ENCODE results near the gene NPLOC4.
A peak's percentile ranks its signal among the peaks of the same experiment; 100 is the strongest.

Gene NPLOC4

DNA sequence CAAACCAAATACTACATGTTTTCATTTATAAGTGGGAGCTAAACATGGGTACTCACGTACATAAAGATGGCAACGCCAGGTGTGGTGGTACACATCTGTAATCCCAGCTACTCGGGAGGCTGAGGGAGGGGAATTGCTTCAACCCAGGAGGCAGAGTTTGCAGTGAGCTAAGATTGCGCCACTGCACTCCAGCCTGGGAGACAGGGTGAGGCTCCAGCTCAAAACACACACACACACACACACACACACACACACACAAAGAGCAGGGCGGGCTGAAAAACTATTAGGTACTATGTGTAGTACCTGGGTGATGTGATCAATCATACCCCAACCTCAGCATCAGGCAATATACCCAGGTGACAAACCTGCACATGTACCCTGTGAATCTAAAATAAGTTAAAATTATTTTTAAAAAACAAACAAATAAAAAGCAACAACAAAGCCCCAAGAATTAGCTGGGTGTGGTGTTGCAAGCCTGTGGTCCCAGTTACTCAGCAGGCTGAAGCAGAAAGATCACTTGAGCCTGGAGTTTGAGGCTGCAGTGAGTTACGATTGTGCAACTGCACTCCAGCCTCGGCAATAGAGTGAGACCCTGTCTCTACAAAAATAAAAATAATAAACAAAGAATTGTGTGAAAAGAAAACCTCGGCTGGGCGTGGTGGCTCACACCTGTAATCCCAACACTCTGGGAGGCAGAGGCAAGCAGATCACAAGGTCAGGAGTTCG, 72.9 kb downstream of the NPLOC4 start:
- DNase-seq: no peak

GRCh38 chr17:81561494-81561885, 75.4 kb downstream of the NPLOC4 start:
- no peak for DNase-seq

GRCh38 chr17:81558941-81559806, 77.7 kb downstream of the NPLOC4 start:
- no peak for DNase-seq

DNA sequence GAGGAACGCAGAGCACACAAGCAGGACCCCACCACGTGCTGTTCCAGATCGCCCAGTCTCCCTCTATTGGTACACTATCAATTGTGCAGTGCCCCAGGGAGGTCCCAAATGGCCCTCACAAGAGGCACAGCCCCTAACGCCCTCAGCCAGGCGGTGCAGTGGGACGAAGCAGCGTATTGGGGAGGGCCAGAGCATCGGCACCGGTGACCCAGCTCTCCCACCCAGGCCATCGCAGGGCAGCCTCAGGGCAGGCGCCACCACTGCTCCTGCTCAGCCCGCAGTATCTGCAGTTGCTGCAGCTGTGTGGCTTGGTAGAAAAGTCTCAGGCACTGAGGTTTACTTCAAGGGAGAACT, 78.8 kb downstream of the NPLOC4 start:
- DNase-seq: no peak

- DNase-seq: no peak
Measured at GRCh38 chr17:81557276-81558114, 79.4 kb downstream of the NPLOC4 start.

DNA sequence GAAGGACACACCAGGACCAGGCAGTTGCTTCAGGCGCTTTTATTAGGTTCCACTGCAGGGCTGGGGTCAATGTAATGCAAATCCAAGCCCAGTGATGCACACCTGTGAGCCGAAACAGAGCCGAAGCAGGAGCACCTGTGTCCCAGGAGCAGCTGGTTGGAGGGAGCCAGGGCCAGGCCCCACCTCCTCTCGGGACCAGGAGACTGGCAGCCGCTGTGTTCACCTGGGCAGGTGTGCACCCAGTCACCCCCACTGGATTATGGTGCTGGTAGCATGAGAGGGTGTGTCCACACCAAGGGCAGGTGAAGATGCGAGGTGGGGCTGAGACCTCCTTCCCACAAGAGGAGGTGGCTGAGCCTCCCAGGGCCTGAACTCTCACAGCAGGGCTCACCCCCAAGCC, 80.0 kb downstream of the NPLOC4 start:
- DNase-seq: no peak

- DNase-seq: peak; percentile 19
Measured at GRCh38 chr17:81556175-81556691, 80.7 kb downstream of the NPLOC4 start.

DNA sequence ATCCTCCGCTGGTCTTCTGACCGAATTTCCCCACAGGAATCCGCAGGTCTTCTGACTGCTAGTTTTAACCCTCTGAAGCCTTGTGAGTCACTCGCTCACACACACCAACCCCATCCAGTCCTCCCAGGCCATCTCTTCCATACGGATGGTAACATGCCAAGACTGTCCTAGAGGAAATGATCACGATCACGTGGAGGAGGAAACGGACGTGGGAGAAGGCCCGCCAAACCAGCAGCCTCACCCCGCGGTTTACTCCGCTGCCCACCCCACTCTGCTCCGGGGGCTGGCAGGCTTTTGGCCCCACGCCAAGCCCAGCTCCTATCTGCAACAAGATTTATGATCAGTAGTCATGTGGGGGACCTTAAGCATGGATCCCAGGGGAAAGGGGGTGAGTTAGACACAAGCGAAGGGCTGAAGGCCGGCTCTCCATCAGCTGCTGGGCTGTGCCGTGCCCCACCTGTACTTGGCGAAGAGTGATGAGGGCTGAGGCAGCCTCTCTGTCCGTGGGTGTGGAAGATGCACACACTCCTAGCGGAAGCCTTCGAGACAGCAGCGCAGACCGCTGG, 83.2 kb downstream of the NPLOC4 start:
- peak; percentile 84 for DNase-seq

DNA sequence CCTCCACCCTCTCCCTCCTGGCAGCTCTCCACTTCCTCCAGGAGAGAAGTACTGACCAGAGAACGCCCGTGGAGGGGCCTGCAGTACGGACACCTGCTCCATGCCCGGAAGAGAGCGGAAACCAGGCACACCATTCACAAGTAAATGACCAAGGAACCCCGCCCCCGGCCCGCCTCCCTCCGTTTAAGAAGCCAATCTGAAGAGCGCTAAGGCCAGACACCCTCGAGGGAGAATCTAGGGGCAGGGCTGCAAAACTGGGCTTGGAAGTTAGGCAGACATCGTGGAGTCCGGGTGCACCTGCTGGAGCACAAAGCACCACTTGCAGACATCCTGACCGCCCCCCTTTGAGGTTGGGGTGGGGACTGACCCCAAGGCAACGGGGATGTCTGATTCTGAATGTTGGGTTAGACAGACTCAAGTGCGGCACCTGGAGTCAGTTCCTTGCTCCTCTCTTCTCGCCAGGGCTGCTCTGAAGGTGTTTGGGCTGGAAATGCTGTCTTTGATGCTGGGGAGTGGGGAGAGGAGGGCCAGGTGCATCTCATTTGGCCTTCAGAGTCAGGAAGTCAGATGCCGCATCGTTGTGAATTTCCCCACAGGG, 83.8 kb downstream of the NPLOC4 start:
- peak; percentile 71 for DNase-seq

GRCh38 chr17:81552244-81553017, 84.5 kb downstream of the NPLOC4 start, which contains the start of gene FAAP100:
Gene FAAP100, minus strand, starts transcription at chr17:81552353. Its CDS starts 23 bp downstream, at chr17:81552330.
- DNase-seq: peak; percentile 52

DNA sequence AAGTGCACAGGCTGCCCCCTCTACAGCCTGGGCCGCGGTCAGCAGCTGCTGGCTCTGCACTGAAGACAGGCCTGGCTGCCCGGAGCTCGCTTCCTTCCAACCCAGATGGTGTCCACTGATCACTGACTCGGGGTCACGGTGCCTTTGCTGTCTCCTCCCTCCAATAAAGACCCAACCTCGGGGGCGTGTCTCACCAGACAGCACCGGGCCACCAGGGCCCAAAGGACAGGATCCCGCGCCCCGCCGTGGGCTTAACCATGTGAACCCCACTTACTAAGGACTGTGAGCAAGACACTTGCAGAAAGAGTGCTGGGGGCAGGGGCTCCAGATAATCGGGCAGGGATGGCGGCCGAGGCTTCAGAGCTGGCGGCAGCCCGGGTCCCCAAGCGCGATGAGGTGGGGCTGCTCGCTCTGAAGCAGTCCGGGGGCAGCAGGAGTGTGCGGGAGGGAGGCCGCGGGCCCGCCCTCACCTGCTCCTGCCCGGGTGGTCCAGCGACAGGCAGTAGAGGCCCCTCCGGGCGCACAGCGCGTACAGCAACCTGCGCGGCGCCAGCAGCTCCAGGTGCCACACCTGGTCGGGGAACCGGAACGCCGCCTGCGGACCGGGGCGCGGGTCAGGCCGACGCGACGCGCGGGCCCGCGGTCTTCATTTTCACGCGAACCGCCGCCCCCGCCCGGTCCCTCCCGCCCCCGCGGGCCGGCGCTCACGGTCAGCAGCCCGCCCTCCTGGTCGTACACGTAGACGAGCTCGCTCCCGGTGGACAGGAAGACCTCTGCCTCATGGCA, 85.3 kb downstream of the NPLOC4 start:
- DNase-seq: no peak

DNA sequence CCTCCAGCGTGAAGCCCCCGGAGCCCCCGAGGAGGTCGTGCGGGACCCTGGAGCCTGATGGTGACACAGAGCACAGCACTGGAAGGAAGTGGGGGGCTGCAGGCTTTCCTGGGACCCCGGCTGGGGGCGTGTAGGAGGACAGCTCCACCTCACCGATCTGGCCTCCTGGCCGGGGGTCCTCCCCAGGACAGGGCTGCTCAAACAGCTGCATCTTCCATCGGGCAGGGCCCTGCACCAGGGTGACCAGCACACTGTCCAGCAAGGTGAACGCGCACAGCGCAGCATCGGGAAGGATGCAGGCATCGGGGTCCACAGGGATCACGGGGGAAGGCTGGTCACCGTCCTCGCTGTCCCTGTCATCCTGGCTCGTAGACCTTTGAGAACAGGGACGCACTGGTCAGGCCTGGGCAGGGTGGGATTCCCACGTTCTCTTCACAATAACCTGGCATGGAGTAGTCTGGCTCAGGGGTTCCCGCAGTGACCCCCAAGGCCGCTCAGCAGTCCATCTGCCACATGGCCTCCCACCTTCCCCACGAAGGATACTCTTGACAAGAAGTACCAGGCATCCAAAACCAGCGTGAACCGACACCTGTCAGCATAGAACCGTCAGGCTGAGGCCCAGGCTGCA, 86.0 kb downstream of the NPLOC4 start:
- DNase-seq: no peak

- DNase-seq: no peak
Measured at GRCh38 chr17:81550285-81550684, 86.6 kb downstream of the NPLOC4 start.

DNA sequence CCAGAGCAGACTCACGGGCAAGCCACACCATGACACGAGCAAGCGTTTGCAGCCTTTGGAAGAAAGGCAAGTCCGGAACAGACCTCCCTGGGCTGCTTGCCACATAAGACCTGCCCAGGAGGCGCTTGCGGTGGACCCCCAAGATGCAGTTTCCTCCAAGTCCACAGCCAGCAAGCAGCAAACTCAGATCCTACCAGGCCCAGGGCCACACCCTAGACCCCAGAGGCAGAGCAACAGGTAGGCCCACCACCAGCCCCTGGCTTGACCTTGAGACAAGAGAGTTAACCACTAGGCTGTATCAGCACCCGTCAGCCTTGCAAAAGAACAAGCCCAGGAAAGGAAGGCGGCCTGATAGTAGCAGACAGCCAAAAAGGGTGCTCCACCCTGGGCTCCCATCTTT, 87.1 kb downstream of the NPLOC4 start:
- no peak for DNase-seq

DNA sequence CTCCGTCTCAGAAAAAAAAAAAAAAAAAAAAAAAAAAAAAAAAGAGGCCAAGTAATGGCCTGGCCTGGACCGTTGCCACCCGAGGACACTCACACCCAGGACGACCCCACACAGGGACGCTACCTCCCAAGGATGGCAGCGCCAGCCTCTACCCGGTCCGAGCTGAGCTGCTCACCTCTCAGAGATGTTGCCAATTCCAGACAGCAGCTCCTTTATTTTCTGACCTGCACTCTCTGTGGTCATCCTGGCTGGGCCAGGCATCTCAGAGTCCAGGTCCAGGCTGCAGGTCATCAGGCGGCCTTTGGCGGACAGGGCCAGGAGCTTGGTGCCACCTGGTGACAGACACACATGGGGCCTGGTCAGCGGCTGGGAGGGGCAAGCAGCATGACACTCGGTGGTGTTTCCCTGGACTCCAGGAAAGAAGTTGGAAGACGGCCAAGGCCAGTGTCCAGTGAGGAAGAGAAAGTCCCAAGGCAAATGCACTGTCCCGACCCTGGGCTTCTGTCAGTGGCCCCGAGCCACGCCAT, 87.8 kb downstream of the NPLOC4 start:
- DNase-seq: no peak

DNA sequence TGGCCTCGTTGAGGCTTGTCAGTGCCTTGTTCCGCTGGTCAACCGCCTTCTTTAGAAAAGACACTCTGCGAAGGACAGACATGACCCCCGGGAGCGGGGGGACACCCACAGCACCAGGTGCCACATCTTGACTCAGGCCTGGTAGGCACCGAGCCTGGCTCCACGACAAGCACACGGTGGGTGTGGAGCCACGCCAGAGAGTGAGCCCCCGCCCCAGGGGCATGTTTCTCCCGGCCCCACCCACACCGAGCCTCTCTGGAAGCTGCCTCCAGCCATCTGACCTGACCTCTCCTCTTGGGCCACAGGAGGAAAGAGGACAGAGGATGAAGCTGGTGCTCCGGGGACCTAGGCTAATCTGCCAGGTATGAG, 89.3 kb downstream of the NPLOC4 start:
- DNase-seq: no peak

- DNase-seq: no peak
Measured at GRCh38 chr17:81546906-81547613, 89.9 kb downstream of the NPLOC4 start.

- no peak for DNase-seq
Measured at GRCh38 chr17:81545160-81545949, 91.6 kb downstream of the NPLOC4 start.

Measured in kidney glomerular epithelial cell (primary cell).